ENCODE measurements around the gene USP49. TPM values are rescaled to one million over a fixed set of nuclear protein-coding genes. Genes with fewer than 3 reads are reported as not detected.

The USP49 gene
- total and polyA plus RNA-seq, 2 of the 4 experiments (the other 2 are of a cell fraction): 1.4 to 2.1 TPM

DNA sequence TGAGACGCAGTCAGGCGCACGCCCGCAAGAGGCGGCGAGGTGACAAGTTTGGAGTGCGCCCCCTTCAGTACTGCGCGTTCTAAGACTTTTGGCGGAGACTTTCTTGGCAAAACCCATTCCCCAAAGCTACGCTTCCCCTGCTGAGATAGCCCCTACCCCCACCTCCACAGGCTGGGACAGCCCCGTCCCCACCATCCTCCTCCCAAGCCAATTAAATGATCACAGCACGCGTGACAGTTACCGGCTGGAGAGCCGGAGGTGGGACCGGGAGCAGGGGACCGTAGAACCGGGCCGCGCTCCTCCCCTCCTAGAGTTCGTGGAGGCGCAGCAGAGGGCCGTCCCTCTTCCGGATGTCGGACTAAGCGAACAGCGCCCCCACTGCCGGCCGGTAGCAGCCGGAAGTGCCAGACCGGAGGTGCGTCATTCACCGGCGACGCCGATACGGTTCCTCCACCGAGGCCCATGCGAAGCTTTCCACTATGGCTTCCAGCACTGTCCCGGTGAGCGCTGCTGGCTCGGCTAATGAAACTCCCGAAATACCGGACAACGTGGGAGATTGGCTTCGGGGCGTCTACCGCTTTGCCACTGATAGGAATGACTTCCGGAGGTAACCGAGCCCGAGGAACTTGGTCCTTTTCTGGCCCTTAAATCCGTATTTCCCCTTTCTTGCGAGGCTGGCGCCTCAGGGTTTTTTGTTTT, 107.8 kb downstream of the USP49 start, which contains the start of gene TOMM6 (continued):
- TF ChIP-seq, protein P1, sequence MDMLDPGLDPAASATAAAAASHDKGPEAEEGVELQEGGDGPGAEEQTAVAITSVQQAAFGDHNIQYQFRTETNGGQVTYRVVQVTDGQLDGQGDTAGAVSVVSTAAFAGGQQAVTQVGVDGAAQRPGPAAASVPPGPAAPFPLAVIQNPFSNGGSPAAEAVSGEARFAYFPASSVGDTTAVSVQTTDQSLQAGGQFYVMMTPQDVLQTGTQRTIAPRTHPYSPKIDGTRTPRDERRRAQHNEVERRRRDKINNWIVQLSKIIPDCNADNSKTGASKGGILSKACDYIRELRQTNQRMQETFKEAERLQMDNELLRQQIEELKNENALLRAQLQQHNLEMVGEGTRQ (IDR thresholded peaks at IDR 0.05; ENCODE audit: low read depth, low read length): no peak
- no peak for TF ChIP-seq MAFK (IDR thresholded peaks at IDR 0.05; ENCODE audit: low read depth, low read length)
- TF ChIP-seq BHLHE40 (IDR thresholded peaks at IDR 0.05; ENCODE audit: low read depth, low read length): peak; percentile 41; the same call in 1 of the 2 replicates

All from IMR-90 (cell line).